GM21423 (cell line): ENCODE measurements around the gene TMEM119.
"Not testable (repeated sequence)": the region's sequence is repeated elsewhere in the genome, so short reads cannot be mapped to it uniquely, and the experiment has no call there.

Source experiments
- ATAC-seq: cut with Tn5 transposase; IDR thresholded peaks from one replicate; pipeline ENCODE4 v1.9.1; 2021; ENCODE audit warnings: mild to moderate bottlenecking, moderate library complexity; ENCODE audit not compliant: unreplicated experiment

Gene TMEM119

DNA sequence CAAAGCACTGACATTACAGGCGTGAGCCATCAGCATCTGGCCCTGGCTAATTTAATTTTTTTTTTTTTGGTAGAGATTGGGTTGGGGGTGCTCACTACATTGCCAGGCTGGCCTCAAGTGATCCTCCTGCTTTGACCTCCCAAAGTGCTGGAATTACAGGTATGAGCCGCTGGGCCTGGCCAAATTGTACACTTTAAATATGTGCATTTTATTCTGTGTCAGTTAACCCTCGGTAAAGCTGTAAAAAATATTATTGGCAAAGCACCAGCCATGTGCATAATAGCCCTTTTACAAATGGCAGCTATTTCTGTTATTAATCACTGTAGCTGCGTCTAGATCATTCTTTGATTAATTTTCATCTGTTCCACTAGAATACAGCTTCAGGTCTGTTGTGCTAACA, 12.0 kb downstream of the TMEM119 start:
- no peak for ATAC-seq

DNA sequence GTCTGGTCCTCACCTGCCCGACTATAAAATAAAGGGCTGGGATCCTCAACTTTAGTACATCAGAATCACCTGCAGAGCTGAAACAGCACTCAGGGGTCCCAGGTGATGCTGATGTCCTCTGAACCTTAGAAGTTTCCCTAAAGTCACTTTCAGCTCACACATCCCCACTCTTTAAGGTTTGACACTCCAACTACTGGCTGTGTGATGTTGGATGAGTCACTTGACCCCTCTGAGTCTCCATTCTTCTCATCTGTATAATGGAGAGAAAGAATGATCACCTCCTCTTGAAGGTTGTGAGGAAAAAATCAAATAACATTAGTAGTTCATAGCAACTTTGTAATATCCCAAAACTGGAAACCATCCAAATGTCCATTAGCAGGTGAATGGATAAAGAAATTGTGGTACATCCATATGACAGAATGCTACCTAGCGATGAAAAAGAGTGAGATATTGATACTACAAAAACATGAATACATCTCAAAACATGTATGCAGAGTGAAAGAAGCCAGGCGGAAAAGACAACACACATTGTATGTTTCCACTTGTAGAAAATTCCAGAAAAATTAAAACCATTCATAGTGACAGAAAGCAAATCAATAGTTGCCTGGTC, 13.3 kb downstream of the TMEM119 start:
- ATAC-seq, result no peak

DNA sequence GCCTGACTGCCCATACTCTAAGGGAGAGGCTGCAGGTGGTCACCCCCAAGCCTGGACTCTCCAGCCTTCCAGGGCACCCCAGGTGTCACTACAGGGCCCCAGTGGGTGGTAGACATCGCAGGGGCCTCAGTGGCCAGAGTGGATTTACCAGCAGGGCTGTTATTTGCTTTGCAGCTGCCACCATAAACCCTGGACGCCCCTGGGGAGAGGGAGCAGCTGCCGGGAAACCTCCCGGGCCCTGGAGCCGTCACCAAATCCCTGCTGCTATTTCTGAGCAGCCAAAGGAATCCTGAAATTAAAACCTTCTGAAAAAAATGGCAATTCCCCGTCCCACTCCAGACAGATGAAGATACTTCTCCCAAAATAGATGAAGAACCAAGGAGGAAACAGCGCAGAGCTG, 13.9 kb downstream of the TMEM119 start:
- ATAC-seq, result no peak

DNA sequence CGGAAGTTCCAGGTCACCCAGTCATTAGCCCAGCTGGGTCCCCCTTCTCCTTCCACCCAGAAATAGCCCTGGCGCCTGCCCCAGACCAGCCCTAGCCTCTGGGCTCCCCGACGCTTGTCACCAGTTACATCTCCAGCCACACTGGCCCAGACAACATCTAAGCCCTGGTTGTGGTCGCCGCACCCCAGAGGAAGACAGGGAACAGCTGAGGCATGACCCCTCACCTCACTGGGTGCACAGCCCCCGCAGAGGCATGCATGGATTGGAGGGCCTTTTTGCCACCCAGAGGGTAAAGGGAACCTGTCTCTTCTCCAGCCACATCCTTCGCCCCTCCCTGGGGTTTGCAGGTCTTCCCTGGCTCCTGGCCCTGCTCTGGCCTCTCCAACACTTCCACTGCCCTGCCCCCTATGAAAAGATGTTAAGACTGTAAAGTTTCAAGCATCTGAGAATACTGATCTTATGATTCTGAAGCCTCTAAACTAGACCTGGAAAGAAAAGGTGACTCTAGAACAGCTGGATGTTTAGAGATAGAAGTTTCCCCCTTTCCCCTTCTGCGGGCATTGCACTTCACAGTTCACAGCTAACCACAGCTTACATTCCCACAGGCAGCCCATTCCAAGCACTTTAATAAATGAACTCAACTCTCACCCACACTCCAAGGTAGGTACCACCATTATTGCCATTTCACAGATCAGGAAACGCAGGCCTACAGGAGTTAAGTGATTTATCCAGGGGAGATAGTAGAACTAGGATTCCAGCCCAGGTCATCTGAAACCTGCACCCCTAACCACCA, 14.7 kb downstream of the TMEM119 start:
- ATAC-seq, result no peak

DNA sequence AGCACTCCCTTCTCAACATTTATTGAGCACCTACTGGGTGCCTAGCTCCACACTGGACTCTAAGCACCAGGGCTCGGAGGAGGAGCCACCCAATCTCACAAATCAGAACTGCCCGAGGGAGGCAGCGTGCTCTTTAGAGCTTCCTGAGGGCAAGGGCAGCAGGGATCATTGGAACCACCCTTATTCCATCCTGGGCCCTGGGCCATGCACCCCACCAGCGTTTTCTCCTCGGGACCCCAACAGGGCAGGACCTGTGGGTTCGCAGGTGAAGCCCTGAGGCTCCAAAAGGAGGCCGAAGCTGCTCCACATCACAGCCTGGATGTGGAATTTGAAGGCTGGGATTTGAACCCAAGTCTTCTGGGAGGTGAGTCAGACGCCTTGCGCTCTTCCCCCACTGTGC, 15.4 kb downstream of the TMEM119 start:
- ATAC-seq, result no peak

DNA sequence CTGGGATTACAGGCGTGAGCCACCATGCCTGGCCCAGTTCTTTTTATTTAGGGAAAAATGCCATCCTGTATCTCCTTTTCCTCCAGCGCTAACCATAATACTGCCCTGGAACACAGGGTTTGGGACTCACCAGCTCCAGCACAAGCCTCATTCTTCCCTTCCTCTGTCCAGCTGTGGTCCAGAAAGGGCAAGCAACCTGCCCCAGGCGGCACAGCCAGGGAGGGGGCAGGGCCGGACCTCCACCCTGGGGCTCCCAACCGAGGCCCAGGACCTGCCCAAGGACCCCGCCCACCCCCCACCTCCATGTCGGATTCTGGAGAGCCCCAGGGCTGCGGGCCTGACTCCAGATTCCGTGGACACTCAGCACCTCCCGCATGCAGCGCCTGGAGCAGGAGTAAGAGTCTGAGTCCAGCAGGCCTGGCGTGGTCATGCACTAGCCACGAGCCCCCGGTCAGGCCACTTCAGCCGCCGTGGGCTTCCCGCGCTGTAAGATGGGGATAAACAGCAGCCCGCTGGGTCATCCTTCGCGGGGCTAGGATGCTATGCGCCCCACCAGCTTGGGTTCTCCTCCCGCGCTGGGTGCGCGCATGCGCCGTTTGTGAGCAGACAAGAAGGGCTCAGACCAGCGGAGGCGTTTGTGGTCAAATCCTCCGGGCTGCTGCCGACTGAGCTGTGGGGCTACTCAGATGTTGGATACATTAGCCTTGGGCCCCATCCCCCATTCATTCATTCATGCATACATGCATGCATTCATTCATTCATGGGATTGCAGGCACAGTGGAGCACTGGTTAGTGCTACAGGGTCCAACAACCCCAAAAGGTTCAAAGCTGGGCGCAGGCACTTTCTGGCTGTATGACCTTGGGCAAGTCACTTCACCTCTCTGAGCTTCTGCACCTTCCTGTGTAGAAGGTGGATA, 16.3 kb downstream of the TMEM119 start:
- ATAC-seq, result no peak

DNA sequence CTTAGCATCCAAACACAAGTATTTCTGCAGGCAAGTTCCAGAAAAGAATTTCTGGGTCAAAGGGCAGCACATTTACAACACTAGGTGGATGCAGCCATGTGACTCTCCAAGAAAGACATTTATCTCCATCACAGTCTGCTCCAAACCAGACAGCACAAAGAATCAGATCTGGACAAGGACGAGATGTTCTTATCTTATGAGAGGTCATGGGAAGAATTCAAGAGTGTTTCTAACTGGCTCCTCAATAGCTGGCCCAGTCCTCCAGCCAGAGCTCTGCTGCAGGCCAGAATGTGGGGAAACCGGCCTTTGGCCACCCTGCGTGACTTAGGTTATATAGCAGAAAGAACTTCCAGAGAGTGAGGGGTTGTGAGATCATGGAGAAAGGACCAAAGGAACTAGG, 17.4 kb downstream of the TMEM119 start:
- ATAC-seq, result no peak

DNA sequence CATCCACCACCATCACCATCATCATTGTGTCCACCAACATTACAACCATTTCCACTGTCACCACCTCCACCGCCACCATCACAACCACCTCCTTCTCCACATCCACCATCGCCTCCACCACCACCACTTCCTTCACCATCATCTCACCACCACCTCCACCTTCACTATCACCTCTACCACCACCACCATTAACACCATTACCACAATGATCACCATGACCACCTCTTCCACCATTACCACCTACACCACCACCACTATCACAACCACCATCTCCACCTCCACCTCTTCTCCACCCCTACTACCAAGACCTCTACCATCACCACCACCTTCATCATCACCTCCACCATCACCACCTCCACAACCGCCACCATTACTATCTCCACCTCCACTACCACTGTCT, 19.1 kb downstream of the TMEM119 start:
- no peak for ATAC-seq

DNA sequence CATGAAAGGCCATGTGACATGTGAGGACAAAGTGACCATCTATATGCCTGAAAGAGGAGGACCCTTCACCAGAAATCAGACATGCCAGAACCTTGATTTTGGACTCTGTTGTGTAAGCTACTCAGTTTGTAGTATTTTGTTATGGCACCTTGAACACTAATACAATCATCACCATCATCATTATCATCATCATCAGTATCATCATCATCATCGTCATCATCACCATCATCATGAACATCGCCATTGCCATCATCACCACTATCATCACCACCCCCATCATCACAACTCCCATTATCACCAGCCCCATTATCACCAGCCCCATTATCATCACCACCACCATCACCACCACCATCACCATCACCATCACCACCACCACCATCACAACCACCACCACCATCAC, 19.6 kb downstream of the TMEM119 start:
- ATAC-seq, result no peak

DNA sequence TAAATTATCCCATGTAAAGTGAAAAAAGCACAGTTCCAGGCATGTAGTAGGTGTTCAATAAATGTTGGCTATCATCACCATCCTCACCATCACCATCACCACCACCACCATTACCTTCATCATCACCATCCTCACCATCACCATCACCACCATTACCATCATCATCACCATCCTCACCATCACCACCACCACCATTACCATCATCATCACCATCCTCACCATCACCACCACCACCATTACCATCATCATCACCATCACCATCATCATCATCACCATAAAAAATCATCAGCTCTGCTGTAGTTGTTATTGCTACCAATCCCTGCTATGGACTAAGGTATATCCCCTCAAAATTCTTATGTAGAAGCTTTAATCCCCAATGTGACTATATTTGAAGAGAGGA, 20.4 kb downstream of the TMEM119 start:
- ATAC-seq, result no peak

DNA sequence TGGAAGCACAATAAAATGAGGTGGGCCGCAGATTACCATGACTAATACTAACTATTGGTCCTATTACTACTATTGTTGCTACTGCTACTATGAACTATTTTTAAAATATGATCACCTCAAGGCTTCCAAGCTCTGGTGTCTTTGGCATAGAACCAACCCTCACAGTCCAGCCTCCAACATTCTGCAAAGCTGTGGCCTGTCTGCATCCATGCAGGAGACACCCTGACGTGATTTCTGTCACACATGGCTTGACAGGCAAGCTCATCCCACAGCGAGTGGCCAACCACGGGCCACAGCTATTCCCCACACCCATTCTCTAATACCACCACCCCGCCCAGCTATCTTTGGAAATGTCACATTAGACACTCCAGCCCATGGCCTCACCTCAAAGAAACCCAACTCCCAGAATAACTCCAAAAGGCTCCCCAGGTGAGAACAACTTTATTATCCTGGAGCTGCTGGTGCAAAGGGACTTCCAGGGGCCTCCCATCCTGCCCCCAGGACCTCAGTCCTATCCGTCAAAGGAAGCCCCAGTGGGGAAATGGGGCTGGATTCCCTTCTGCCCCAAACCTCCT, 21.1 kb downstream of the TMEM119 start:
- ATAC-seq, result no peak

DNA sequence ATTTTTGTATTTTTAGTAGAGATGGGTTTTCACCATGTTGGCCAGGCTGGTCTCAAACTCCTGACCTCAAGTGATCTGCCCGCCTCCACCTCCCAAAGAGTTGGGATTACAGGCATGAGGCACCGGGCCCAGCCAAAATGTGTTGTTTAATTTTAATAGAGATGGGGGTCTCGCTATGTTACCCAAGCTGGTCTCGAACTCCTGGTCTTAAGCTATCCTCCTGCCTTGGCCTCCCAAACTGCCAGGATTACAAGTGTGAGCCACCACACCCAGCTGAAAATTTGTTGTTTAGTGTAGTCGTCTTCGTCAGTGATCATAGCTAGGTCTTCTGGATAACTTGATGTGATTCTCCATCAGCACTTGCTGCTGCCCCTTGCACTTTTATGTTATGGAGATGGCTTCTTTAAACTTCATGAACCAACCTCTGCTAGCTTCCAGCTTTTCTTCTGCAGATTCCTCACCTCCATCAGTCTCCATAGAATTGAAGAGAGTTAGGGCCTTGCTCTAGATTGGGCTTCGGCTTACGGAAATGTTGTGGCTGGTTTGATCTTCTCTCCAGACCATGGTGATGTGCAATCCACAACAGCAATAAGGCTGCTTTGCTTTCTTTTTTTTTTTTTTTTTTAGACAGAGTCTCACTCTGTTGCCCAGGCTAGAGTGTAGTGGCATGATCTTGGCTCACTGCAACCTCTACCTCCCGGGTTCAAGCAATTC, 22.5 kb downstream of the TMEM119 start:
- ATAC-seq, result no peak

DNA sequence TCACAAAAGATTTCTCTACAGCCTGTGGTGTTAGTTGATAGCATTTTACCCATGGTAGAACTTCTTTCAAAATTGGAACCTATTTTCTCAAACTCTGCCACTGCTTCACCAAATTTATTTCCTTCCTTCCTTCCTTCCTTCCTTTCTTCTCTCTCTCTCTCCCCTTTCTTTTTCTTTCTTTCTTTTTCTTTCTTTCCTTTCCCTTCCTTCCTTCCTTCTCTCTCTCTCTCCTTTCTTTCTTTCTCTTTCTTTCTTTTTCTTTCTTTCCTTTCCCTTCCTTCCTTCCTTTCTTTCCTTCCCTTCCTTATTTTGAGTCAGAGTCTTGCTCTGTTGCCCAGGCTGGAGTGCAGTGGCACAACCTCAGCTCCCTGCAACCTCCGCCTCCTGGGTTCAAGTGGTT, 23.6 kb downstream of the TMEM119 start:
- not testable (repeated sequence) for ATAC-seq

DNA sequence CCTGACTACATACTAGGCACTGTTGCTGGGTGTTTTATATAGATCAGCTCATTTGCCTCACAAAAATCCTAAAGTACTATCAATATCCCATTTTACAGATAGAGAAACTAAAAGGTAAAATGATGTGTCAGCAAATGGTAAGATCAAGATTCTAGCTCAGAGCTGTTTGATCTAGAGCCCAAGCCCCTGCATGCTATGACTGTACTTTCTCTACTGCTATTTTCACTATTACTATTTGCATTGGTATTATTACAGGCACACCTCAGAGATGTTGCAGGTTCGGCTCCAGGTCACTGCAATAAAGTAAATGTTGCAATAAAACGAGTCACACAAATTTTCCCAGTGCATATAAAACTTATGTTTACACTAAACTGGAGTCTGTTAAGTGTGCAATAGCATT, 24.6 kb downstream of the TMEM119 start:
- no peak for ATAC-seq

DNA sequence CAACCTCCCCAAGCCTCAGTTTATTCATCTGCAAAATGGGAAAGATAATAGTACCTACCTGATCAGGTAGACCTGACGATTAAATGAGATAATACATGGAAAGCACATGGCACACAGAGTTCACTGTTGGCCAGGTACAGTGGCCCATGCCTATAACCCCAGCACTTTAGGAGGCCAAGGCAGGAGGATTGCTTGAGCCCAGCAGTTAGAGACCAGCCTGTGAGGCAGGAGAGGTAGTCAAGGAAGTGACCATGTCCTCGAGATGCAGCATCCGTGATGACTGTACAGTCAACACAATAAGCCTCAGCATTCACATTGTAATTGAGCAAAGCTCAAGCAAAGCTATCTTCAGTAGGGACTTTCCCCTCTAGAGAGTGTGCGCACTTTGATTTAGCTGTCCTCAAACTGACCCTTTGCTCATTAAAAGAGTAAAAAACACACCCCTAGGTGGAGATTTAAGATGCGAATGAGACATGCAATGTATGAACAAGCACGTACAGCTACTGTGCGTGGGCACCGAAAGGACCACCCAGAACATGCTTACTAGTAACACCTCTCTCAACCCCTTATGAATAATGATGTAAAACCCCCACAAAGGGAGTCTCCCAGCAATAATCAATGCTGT, 25.6 kb downstream of the TMEM119 start:
- no peak for ATAC-seq

DNA sequence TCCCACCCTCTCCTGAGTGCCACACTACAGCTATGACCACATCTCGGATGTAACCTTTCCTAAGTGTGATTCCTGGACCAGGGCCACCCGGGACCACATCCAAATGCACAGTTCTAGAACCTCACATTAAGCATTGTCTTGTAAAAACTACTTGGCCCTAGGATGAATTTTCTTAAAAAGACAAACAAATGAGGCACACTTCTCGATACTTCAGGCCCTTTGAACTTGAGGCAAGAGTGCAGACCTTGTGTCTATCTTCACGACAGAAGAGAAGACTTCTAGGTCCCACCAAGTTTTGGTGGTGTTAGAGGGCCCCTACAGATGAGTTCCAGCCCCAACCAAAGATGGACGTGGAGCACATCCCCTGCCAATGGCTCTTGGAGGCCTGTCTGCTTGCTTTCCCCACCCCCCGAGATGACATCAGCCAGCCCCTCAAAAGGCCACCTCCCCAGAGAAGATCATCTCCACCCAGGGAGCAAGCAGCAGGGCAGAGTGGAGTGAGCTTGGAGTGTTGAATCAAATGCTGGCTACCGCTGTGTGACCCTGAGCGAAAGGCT, 26.2 kb downstream of the TMEM119 start:
- no peak for ATAC-seq

DNA sequence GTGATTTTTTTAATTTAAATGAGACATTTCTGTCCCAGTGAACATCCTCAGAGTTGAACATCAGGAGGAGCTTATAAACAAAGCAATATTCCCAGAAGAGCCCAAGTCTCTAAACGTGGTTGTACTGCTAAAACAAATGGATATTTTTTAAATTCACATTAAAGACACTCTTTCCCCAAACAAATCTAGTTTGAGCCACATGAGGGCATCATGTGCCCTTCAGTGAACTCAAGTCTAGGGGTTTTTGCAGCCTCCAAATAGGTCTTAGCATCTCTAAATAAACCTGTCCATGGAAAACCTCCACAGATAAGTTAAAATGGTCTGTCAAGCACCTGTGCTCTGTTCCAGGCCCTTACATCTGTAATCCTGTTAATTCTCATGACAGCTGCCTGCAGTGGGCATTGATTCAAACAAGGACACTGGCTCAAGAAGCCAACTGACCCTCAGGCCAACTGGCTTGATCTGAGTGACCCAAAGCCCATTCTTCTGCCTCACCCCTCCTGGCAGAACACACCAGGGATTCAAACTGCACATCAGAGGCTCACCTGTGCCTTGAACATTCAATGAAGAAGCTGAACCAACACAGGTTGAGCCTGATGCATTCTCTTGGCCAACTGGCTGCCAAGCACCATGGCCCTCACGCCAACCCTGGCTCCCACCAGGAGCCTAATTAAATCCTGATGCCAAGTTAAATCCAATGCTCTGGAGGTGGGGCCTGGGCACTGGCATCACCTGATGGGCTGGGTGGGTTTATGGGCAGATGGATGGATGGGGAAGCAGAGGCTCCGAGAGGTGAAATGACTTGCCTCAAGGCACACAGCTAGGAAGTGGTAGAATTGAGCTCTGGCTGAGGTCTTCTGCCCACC, 26.9 kb downstream of the TMEM119 start:
- ATAC-seq, result no peak

DNA sequence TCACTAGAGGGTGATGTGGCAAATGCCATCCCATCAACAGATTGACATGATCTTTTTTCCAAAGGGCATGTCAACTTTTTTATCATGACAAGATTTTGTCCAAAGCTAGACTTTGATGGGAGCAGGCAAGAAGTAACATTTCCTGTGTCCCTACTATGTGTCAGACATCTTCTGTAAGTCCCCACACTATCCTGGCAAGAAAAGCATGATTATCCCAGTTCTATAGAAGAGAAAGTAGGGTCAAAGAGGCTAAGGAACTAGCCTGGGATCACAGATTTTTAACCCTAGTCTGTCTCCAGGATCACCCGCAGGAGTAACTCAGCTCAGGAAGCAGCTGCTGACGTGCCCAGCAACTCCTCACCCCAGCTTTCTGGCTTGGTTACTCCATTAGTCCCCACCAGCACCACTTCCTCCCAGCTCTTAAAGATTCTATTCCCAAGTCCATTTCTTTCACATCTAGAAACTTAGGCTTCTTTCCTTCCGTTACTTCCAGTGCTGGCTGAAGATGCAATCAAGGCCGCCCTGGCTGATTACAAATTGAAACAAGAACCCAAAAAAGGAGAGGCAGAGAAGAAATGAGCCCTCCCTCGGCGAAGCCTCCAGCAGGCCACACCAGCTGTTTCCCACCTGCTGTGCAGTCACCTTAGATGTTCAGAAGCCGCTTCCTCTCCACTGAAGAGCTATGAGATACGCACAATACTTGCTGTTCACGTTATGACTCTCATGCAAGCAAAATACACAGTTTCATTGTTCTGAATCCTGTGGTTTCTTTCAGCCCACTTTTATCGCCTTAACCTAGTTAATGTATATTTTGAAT, 29.3 kb downstream of the TMEM119 start:
- peak; percentile 77 for ATAC-seq
